Mesenchymal stem cell (in vitro differentiated cells and primary cell): ENCODE data around the gene TOR1B.

Source experiments
- DNase-seq: peaks from one replicate; pipeline ENCODE4 v3.0.0-alpha.2; 2013
- H2AFZ ChIP-seq: one replicate; pipeline ENCODE4 v1.6.1; 2013; ENCODE audit warnings: low read depth, mild to moderate bottlenecking, control low read depth, inconsistent platforms, low read length, moderate library complexity
- H2AK5ac ChIP-seq: 2 replicates; pipeline ENCODE4 v1.6.1; 2013; ENCODE audit warnings: low read length, moderate library complexity, mild to moderate bottlenecking, inconsistent platforms; ENCODE audit not compliant: severe bottlenecking
- H2BK120ac ChIP-seq: one replicate; pipeline ENCODE4 v1.6.1; 2013; ENCODE audit warnings: low read depth, mild to moderate bottlenecking, inconsistent platforms, low read length, moderate library complexity
- H2BK12ac ChIP-seq, 2 experiments: one replicate each; pipeline ENCODE4 v1.6.1; 2013; ENCODE audit warnings: inconsistent platforms in 2 of 2, low read length in 2 of 2, mild to moderate bottlenecking in 2 of 2, moderate library complexity in 2 of 2, control low read depth in 1 of 2
- H2BK15ac ChIP-seq: one replicate; pipeline ENCODE4 v1.6.1; 2013; ENCODE audit warnings: mild to moderate bottlenecking, low read depth, inconsistent platforms; ENCODE audit not compliant: poor library complexity, severe bottlenecking
- H2BK5ac ChIP-seq: 2 replicates; pipeline ENCODE4 v1.6.1; 2013; ENCODE audit warnings: low read depth, mild to moderate bottlenecking, low read length, control low read depth, inconsistent platforms; ENCODE audit not compliant: poor library complexity, severe bottlenecking
- H3K14ac ChIP-seq, 2 experiments: one replicate each; pipeline ENCODE4 v1.6.1; 2013; ENCODE audit warnings: inconsistent platforms in 2 of 2, low read length in 2 of 2, control low read depth in 1 of 2, mild to moderate bottlenecking in 1 of 2, moderate library complexity in 1 of 2
- H3K18ac ChIP-seq, 2 experiments: one replicate each; pipeline ENCODE4 v1.6.1; 2013; ENCODE audit warnings: inconsistent platforms in 2 of 2, low read length in 2 of 2, control low read depth in 1 of 2, low read depth in 1 of 2, mild to moderate bottlenecking in 1 of 2
- H3K23ac ChIP-seq, 2 experiments: one replicate each; pipeline ENCODE4 v1.6.1; 2013; ENCODE audit warnings: inconsistent platforms in 2 of 2, low read length in 2 of 2, mild to moderate bottlenecking in 2 of 2, moderate library complexity in 2 of 2, control low read depth in 1 of 2
- H3K27ac ChIP-seq: 2 replicates; pipeline ENCODE4 v1.5.1; 2013; ENCODE audit warnings: mild to moderate bottlenecking, moderate library complexity, low read length, control low read depth, inconsistent platforms; ENCODE audit not compliant: poor library complexity, severe bottlenecking
- H3K27me3 ChIP-seq, 2 experiments: 2 replicates each; pipeline versions ENCODE4 v1.6.1 to v1.7.0; 2013; ENCODE audit warnings: low read length in 2 of 2, mild to moderate bottlenecking in 2 of 2, moderate library complexity in 2 of 2, control low read depth in 1 of 2, inconsistent platforms in 1 of 2; ENCODE audit not compliant: control insufficient read depth in 1 of 2, insufficient read depth in 1 of 2
- H3K36me3 ChIP-seq, 2 experiments: 2 replicates each; pipeline versions ENCODE4 v1.6.1 to v1.7.0; 2013; ENCODE audit warnings: low read length in 2 of 2, control low read depth in 1 of 2, inconsistent platforms in 1 of 2, low read depth in 1 of 2, mild to moderate bottlenecking in 1 of 2; ENCODE audit not compliant: insufficient read depth in 2 of 2, control insufficient read depth in 1 of 2
- H3K4ac ChIP-seq, 2 experiments: one replicate each; pipeline ENCODE4 v1.6.1; 2013; ENCODE audit warnings: inconsistent platforms in 2 of 2, low read length in 2 of 2, mild to moderate bottlenecking in 2 of 2, moderate library complexity in 2 of 2, control low read depth in 1 of 2, low read depth in 1 of 2
- H3K4me1 ChIP-seq: 2 replicates; pipeline ENCODE4 v1.6.1; 2013; ENCODE audit warnings: low read depth, low read length, control low read depth; ENCODE audit not compliant: control insufficient read depth, insufficient read depth
- H3K4me2 ChIP-seq: 2 replicates; pipeline ENCODE4 v1.6.1; 2013; ENCODE audit warnings: low read length, mild to moderate bottlenecking, inconsistent platforms; ENCODE audit not compliant: poor library complexity, severe bottlenecking
- H3K4me3 ChIP-seq, 2 experiments: 2 replicates each; pipeline versions ENCODE4 v1.5.1 to v1.7.0; 2013; ENCODE audit warnings: low read length in 2 of 2, mild to moderate bottlenecking in 2 of 2, control low read depth in 1 of 2, low read depth in 1 of 2; ENCODE audit not compliant: insufficient read depth in 1 of 2
- H3K79me1 ChIP-seq: replicated peaks from 2 replicates; pipeline ENCODE4 v1.6.1; 2013; ENCODE audit warnings: mild to moderate bottlenecking, control low read depth, low read length, inconsistent platforms; ENCODE audit not compliant: poor library complexity, severe bottlenecking
- H3K9ac ChIP-seq: 2 replicates; pipeline ENCODE4 v1.7.0; 2013; ENCODE audit warnings: mild to moderate bottlenecking, low read length, moderate library complexity
- H3K9me3 ChIP-seq: 2 replicates; pipeline ENCODE4 v1.7.0; 2013; ENCODE audit warnings: mild to moderate bottlenecking, low read length; ENCODE audit not compliant: control insufficient read depth
- H4K8ac ChIP-seq: one replicate; pipeline ENCODE4 v1.6.1; 2013; ENCODE audit warnings: inconsistent platforms, mild to moderate bottlenecking, low read length, moderate library complexity
- H4K91ac ChIP-seq: one replicate; pipeline ENCODE4 v1.6.1; 2013; ENCODE audit warnings: mild to moderate bottlenecking, low read length, inconsistent platforms
- WGBS: methylation state at CpG from one replicate; pipeline ENCODE4 v1.1.7; 2013; ENCODE audit warnings: mixed read lengths; 5-methylcytosine and 5-hydroxymethylcytosine counted together

The TOR1B gene

GRCh38 chr9:129828969-129829368, 26.0 kb downstream of the TOR1B start:
- H3K18ac ChIP-seq, result no peak overlapping the region
- no peak overlapping the region for H4K91ac ChIP-seq
- H3K36me3 ChIP-seq, result peaks cover 42 to 71% of the 10 kb centered on the region in 2 experiments
- no peaks in the 10 kb centered on the region for H3K27me3 ChIP-seq
- H2BK120ac ChIP-seq, result no peak overlapping the region
- no peak overlapping the region for H4K8ac ChIP-seq
- no peak overlapping the region for H3K9ac ChIP-seq
- H2AFZ ChIP-seq, result no peak overlapping the region
- H2AK5ac ChIP-seq, result no peak overlapping the region
- DNase-seq, result no peak
- H3K14ac ChIP-seq, result no peak overlapping the region
- H3K4me2 ChIP-seq, result no peak overlapping the region
- H3K9me3 ChIP-seq, result no peaks in the 10 kb centered on the region
- H3K27ac ChIP-seq, result no peak overlapping the region
- H3K4me3 ChIP-seq, result no peak overlapping the region
- H3K4ac ChIP-seq, result no peak overlapping the region
- peaks cover 4% of the 10 kb centered on the region for H3K79me1 ChIP-seq
- WGBS, result 97% methylated on average over 10 of the region's 10 CpGs
- H3K23ac ChIP-seq, result no peak overlapping the region
- H2BK12ac ChIP-seq, result no peak overlapping the region
- H2BK15ac ChIP-seq, result no peak overlapping the region
- peaks cover 2% of the 10 kb centered on the region for H3K4me1 ChIP-seq
- no peak overlapping the region for H2BK5ac ChIP-seq

DNA sequence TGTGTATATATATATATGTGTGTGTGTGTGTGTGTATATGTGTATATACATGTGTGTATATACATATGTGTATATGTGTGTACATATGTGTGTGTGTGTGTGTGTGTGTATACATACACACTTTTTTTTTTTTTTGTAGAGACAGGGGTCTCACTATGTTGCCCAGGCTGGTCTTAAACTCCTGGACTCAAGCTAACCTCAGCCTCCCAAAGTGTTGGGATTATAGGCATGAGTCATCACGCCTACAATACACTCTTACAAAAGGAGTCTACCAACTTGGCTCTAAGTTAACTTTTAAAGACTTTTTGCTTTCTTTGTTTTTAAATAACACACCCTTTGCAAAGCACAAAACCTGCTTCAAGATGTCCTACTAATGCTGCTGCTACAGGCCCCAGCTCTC, 30.0 kb downstream of the TOR1B start:
- no peak overlapping the region for H3K9ac ChIP-seq
- H2BK12ac ChIP-seq, result no peak overlapping the region
- H3K79me1 ChIP-seq, result peaks cover 23% of the 10 kb centered on the region
- H2AFZ ChIP-seq, result no peak overlapping the region
- H3K4me1 ChIP-seq, result peaks cover 7% of the 10 kb centered on the region
- H4K8ac ChIP-seq, result no peak overlapping the region
- no peak overlapping the region for H3K18ac ChIP-seq
- H3K27me3 ChIP-seq, result no peaks in the 10 kb centered on the region
- no peak overlapping the region for H2AK5ac ChIP-seq
- no peak overlapping the region for H3K14ac ChIP-seq
- H2BK120ac ChIP-seq, result no peak overlapping the region
- peaks cover 39 to 62% of the 10 kb centered on the region in 2 experiments for H3K36me3 ChIP-seq
- H2BK5ac ChIP-seq, result no peak overlapping the region
- H4K91ac ChIP-seq, result no peak overlapping the region
- H3K4me3 ChIP-seq, result no peak overlapping the region
- no peak overlapping the region for H2BK15ac ChIP-seq
- no peak for DNase-seq
- H3K9me3 ChIP-seq, result no peaks in the 10 kb centered on the region
- H3K4me2 ChIP-seq, result no peak overlapping the region
- no peak overlapping the region for H3K4ac ChIP-seq
- 100% methylated on average over 1 of the region's 1 CpG for WGBS
- H3K23ac ChIP-seq, result no peak overlapping the region
- H3K27ac ChIP-seq, result no peak overlapping the region

GRCh38 chr9:129834489-129835127, 31.6 kb downstream of the TOR1B start:
- Histone ChIP-seq H3K18ac (peak overlapping the region in 1 of 2 experiments; percentile 66), H4K91ac (peak overlapping the region; percentile 41), H3K36me3 (peaks cover 23 to 48% of the 10 kb centered on the region in 2 experiments), H3K4me3 (peak overlapping the region; percentile 70 to 100), H3K4ac (no peak overlapping the region), H3K9me3 (no peaks in the 10 kb centered on the region), H2AK5ac (no peak overlapping the region), H2BK15ac (no peak overlapping the region), H3K4me1 (peaks cover 15% of the 10 kb centered on the region), H3K27me3 (no peaks in the 10 kb centered on the region), H2BK5ac (no peak overlapping the region), H2AFZ (peak overlapping the region; percentile 2), H3K27ac (peak overlapping the region; percentile 47), H2BK120ac (no peak overlapping the region), H3K9ac (peak overlapping the region; percentile 95), H2BK12ac (no peak overlapping the region), H3K23ac (peak overlapping the region in 1 of 2 experiments; percentile 92), H3K4me2 (peak overlapping the region; percentile 97), H4K8ac (peak overlapping the region; percentile 80), H3K14ac (no peak overlapping the region), H3K79me1 (peaks cover 30% of the 10 kb centered on the region)
- WGBS, result 5% methylated on average over 31 of the region's 32 CpGs
- DNase-seq, result no peak

GRCh38 chr9:129835128-129835859, 32.3 kb downstream of the TOR1B start, which contains the start of the genes C9orf78 and USP20:
Gene C9orf78 (minus strand): TSS chr9:129835275. CDS start chr9:129835221, 54 bp downstream.
Gene USP20 (plus strand): TSS chr9:129835458. CDS start chr9:129852556, 17,098 bp downstream.
- H2BK12ac ChIP-seq, result no peak within 1 kb of the TSS
- peak within 1 kb of the TSS; percentile 41 for H4K91ac ChIP-seq
- no peak within 1 kb of the TSS for H2BK15ac ChIP-seq
- peak within 1 kb of the TSS; percentile 92 for H2BK120ac ChIP-seq
- under 1% methylated on average over 66 of the region's 81 CpGs for WGBS
- no peaks in the 10 kb centered on the region for H3K9me3 ChIP-seq
- H3K4me2 ChIP-seq, result peak within 1 kb of the TSS; percentile 97
- H3K23ac ChIP-seq, result peak within 1 kb of the TSS in 1 of 2 experiments; percentile 92
- H3K27ac ChIP-seq, result peak within 1 kb of the TSS; percentile 47
- no peak within 1 kb of the TSS for H2AK5ac ChIP-seq
- peak within 1 kb of the TSS; percentile 95 for H3K9ac ChIP-seq
- H3K18ac ChIP-seq, result peak within 1 kb of the TSS in 1 of 2 experiments; percentile 66
- H3K4me1 ChIP-seq, result peaks cover 22% of the 10 kb centered on the region
- peak within 1 kb of the TSS; percentile 80 for H4K8ac ChIP-seq
- no peaks in the 10 kb centered on the region for H3K27me3 ChIP-seq
- peak within 1 kb of the TSS in 1 of 2 experiments; percentile 47 for H3K4ac ChIP-seq
- H2BK5ac ChIP-seq, result no peak within 1 kb of the TSS
- peak within 1 kb of the TSS; percentile 70 to 100 for H3K4me3 ChIP-seq
- peaks cover 36% of the 10 kb centered on the region for H3K79me1 ChIP-seq
- H3K36me3 ChIP-seq, result peaks cover 18 to 41% of the 10 kb centered on the region in 2 experiments
- peak; percentile 93 for DNase-seq
- H3K14ac ChIP-seq, result no peak within 1 kb of the TSS
- H2AFZ ChIP-seq, result peak within 1 kb of the TSS; percentile 48
